Measurements from ENCODE around the gene GPATCH8. TPM values are rescaled to one million over a fixed set of nuclear protein-coding genes. Genes with fewer than 3 reads are reported as not detected.
"Not testable (repeated sequence)": the region's sequence is repeated elsewhere in the genome, so short reads cannot be mapped to it uniquely, and the experiment has no call there.

GPATCH8 gene
- total and polyA plus RNA-seq, 8 donors = 5.2 to 58.2 (median 19.5) TPM

- H3K27me3 ChIP-seq = no peaks in the 10 kb centered on the region
- no peaks in the 10 kb centered on the region for H3K9me3 ChIP-seq
- TF ChIP-seq POLR2AphosphoS5 (IDR thresholded peaks at IDR 0.05) = no peak
- no peak for TF ChIP-seq POLR2A (IDR thresholded peaks at IDR 0.05)
- TF ChIP-seq CTCF (IDR thresholded peaks at IDR 0.05) = no peak
- TF ChIP-seq EP300 (IDR thresholded peaks at IDR 0.05) = no peak
- 95 to 97% (median 97%) methylated on average over 35 to 41 of the region's 41 CpGs for WGBS, 5 donors
- peaks cover 45 to 82% (median 70%) of the 10 kb centered on the region in 4 donors for H3K36me3 ChIP-seq
- no peaks in the 10 kb centered on the region for H3K4me1 ChIP-seq
- no peak for DNase-seq
- intact Hi-C loops (cut with DNase I; ENCODE audit: low total_unique reads) = no loop called here
- H3K4me3 ChIP-seq = no peak overlapping the region
- no peak overlapping the region for H3K27ac ChIP-seq
Observed at GRCh38 chr17:44398692-44399691, 104.2 kb downstream of the GPATCH8 start.

GRCh38 chr17:44397479-44398440, 105.4 kb downstream of the GPATCH8 start:
- TF ChIP-seq POLR2AphosphoS5 (IDR thresholded peaks at IDR 0.05) (no peak), POLR2A (IDR thresholded peaks at IDR 0.05) (no peak), CTCF (IDR thresholded peaks at IDR 0.05) (no peak), EP300 (IDR thresholded peaks at IDR 0.05) (no peak)
- no peak for DNase-seq
- H3K36me3 ChIP-seq = peaks cover 40 to 70% (median 58%) of the 10 kb centered on the region in 4 donors
- no peak overlapping the region for H3K27ac ChIP-seq
- no peaks in the 10 kb centered on the region for H3K9me3 ChIP-seq
- H3K4me1 ChIP-seq = peaks cover 0 to 4% (median 0%) of the 10 kb centered on the region in 4 donors
- no peaks in the 10 kb centered on the region for H3K27me3 ChIP-seq
- intact Hi-C loops (cut with DNase I; ENCODE audit: low total_unique reads) = no loop called here
- WGBS, 5 donors = 91 to 97% (median 94%) methylated on average over 7 to 8 of the region's 8 CpGs
- H3K4me3 ChIP-seq = no peak overlapping the region

- Histone ChIP-seq H3K9me3 (no peaks in the 10 kb centered on the region), H3K4me3 (no peak overlapping the region), H3K27ac (no peak overlapping the region), H3K27me3 (no peaks in the 10 kb centered on the region), H3K36me3 (peaks cover 40 to 62% (median 52%) of the 10 kb centered on the region in 4 donors), H3K4me1 (peaks cover 0 to 4% (median 0%) of the 10 kb centered on the region in 4 donors)
- intact Hi-C loops (cut with DNase I; ENCODE audit: low total_unique reads) = no loop called here
- WGBS, 5 donors = 93 to 98% (median 96%) methylated on average over 5 of the region's 5 CpGs
- DNase-seq = no peak
- TF ChIP-seq POLR2A (IDR thresholded peaks at IDR 0.05) = no peak
- TF ChIP-seq CTCF (IDR thresholded peaks at IDR 0.05) = no peak
- no peak for TF ChIP-seq POLR2AphosphoS5 (IDR thresholded peaks at IDR 0.05)
- no peak for TF ChIP-seq EP300 (IDR thresholded peaks at IDR 0.05)
Observed at GRCh38 chr17:44396946-44397345, 106.3 kb downstream of the GPATCH8 start.

DNA sequence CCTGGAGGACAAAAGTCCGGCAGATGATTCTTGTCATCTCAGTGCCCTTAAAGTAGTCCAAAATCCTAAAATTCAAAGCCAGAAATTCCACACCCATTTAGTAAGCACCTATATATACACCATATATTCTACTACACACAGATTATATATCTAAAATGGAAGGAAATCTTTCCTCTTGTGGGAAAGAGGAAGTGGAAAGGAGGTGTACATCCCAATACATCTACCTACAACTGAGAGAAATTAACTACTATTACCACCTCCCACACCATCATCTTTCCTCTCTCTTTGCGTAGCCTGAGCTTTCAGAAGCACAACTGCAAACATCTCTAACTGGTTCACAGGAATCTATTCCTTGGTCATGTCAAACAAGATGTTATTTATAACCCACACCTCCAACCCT, 108.4 kb downstream of the GPATCH8 start:
- Histone ChIP-seq H3K36me3 (peaks cover 25 to 41% (median 32%) of the 10 kb centered on the region in 4 donors), H3K27me3 (no peaks in the 10 kb centered on the region), H3K9me3 (no peaks in the 10 kb centered on the region), H3K4me1 (peaks cover 0 to 4% (median 0%) of the 10 kb centered on the region in 4 donors), H3K4me3 (no peak overlapping the region), H3K27ac (no peak overlapping the region)
- TF ChIP-seq POLR2AphosphoS5 (IDR thresholded peaks at IDR 0.05) (no peak), POLR2A (IDR thresholded peaks at IDR 0.05) (no peak), EP300 (IDR thresholded peaks at IDR 0.05) (no peak), CTCF (IDR thresholded peaks at IDR 0.05) (no peak)
- intact Hi-C loops (cut with DNase I; ENCODE audit: low total_unique reads) = no loop called here
- WGBS, 5 donors = 92 to 99% (median 97%) methylated on average over 2 of the region's 2 CpGs
- DNase-seq = no peak

DNA sequence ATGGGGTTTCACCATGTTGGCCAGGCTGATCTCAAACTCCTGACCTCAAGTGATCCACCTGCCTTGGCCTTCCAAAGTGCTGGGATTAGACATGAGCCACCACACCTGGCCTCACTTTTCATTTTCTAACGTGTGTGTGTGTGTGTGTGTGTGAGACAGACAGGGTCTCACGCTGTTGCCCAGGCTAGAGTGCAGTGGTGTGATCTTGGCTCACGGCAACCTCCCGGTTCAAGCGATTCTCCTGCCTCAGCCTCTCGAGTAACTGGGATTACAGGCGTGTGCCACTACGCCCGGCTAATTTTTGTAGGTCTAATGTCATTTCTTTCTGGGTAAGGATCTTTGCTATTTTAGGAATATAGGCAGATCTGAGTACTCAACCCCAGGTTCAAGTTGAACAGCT, 109.1 kb downstream of the GPATCH8 start:
- H3K4me3 ChIP-seq; DNase-seq; intact Hi-C loops (cut with DNase I; ENCODE audit: low total_unique reads); H3K27ac ChIP-seq; H3K4me1 ChIP-seq; H3K9me3 ChIP-seq; H3K27me3 ChIP-seq: not testable (repeated sequence)
- H3K36me3 ChIP-seq = peaks cover 19 to 34% (median 24%) of the 10 kb centered on the region in 4 donors
- WGBS, 5 donors = 90 to 96% (median 93%) methylated on average over 9 of the region's 9 CpGs
